ENCODE results near the gene MXRA8.
A peak's percentile ranks its signal among the peaks of the same experiment; 100 is the strongest.

Gene MXRA8

GRCh38 chr1:1351511-1352427 is 6.6 kb downstream of the MXRA8 start:
- no peak for DNase-seq (ENCODE audit: low read depth in 4 of 4, low spot score in 1 of 4)

GRCh38 chr1:1349256-1350012 is 8.9 kb downstream of the MXRA8 start, which contains the start of gene DVL1:
Gene DVL1 (minus strand): TSS chr1:1349418. CDS start chr1:1349065, 353 bp downstream.
- peak in 3 of 4 experiments; percentile 50 to 64 (median 59) for DNase-seq (ENCODE audit: low read depth in 4 of 4, low spot score in 1 of 4)

GRCh38 chr1:1348420-1349255 is 9.7 kb downstream of the MXRA8 start:
- DNase-seq (ENCODE audit: low read depth in 4 of 4, low spot score in 1 of 4) = no peak

GRCh38 chr1:1347663-1348419 is 10.5 kb downstream of the MXRA8 start:
- no peak for DNase-seq (ENCODE audit: low read depth in 4 of 4, low spot score in 1 of 4)

- DNase-seq (ENCODE audit: low read depth in 4 of 4, low spot score in 1 of 4) = no peak
Observed at GRCh38 chr1:1347026-1347595, 11.2 kb downstream of the MXRA8 start.

GRCh38 chr1:1346501-1346890 is 11.9 kb downstream of the MXRA8 start:
- DNase-seq (ENCODE audit: low read depth in 4 of 4, low spot score in 1 of 4) = no peak

GRCh38 chr1:1345860-1346500 is 12.4 kb downstream of the MXRA8 start:
- DNase-seq (ENCODE audit: low read depth in 4 of 4, low spot score in 1 of 4) = no peak

- DNase-seq (ENCODE audit: low read depth in 4 of 4, low spot score in 1 of 4) = no peak
Observed at GRCh38 chr1:1345384-1345783, 13.0 kb downstream of the MXRA8 start.

- peak in 2 of 4 experiments; percentile 40 to 62 for DNase-seq (ENCODE audit: low read depth in 4 of 4, low spot score in 1 of 4)
Observed at GRCh38 chr1:1344655-1345361, 13.5 kb downstream of the MXRA8 start.

- DNase-seq (ENCODE audit: low read depth in 4 of 4, low spot score in 1 of 4) = no peak
Observed at GRCh38 chr1:1343811-1344421, 14.4 kb downstream of the MXRA8 start.

GRCh38 chr1:1342584-1343115 is 15.7 kb downstream of the MXRA8 start:
- DNase-seq (ENCODE audit: low read depth in 4 of 4, low spot score in 1 of 4) = no peak

GRCh38 chr1:1342061-1342562 is 16.2 kb downstream of the MXRA8 start:
- DNase-seq (ENCODE audit: low read depth in 4 of 4, low spot score in 1 of 4) = no peak

GRCh38 chr1:1341549-1342021 is 16.8 kb downstream of the MXRA8 start:
- DNase-seq (ENCODE audit: low read depth in 4 of 4, low spot score in 1 of 4) = no peak

GRCh38 chr1:1340791-1341548 is 17.4 kb downstream of the MXRA8 start:
- DNase-seq (ENCODE audit: low read depth in 4 of 4, low spot score in 1 of 4) = no peak

GRCh38 chr1:1340185-1340584 is 18.2 kb downstream of the MXRA8 start:
- no peak for DNase-seq (ENCODE audit: low read depth in 4 of 4, low spot score in 1 of 4)

GRCh38 chr1:1338278-1338677 is 20.1 kb downstream of the MXRA8 start:
- DNase-seq (ENCODE audit: low read depth in 4 of 4, low spot score in 1 of 4) = no peak

- peak in 2 of 4 experiments; percentile 33 to 47 for DNase-seq (ENCODE audit: low read depth in 4 of 4, low spot score in 1 of 4)
Observed at GRCh38 chr1:1337793-1338147, 20.6 kb downstream of the MXRA8 start.

Measured in stimulated activated CD4-positive, alpha-beta T cell treated with anti-CD3 and anti-CD28 coated beads, Interleukin-1b, Interleukin-23, amount 100 ng/mL, for 24 hours (primary cell).